GM10248 (cell line): ENCODE measurements around the gene KCTD17.
A peak's percentile ranks its signal among the peaks of the same experiment; 100 is the strongest.

ENCODE experiments used
- CTCF ChIA-PET: fragments of 300-600 bp; sonication (Branson Sonifier 250); formaldehyde crosslinking; extraction: SDS; loops from one replicate; lab custom pipeline; 2021; ENCODE audit warnings: antibody characterized with exemption; lab: Yijun Ruan, JAX
- POLR2A ChIA-PET: fragments of 350-650 bp; sonication (Branson Sonifier 250); formaldehyde crosslinking; extraction: SDS; loops from one replicate; lab custom pipeline; 2020; ENCODE audit warnings: antibody characterized with exemption; lab: Yijun Ruan, JAX
- DNase-seq: peaks from one replicate; pipeline ENCODE4 v3.0.0; 2012; ENCODE audit errors: extremely low spot score
- TF ChIP-seq, protein P1 (sequence below): IDR thresholded peaks from 2 replicates; pipeline ENCODE4 v1.5.1; 2012; ENCODE audit warnings: mild to moderate bottlenecking, low read depth; ENCODE audit errors: extremely low read depth, missing control alignments, control extremely low read depth

KCTD17 gene

DNA sequence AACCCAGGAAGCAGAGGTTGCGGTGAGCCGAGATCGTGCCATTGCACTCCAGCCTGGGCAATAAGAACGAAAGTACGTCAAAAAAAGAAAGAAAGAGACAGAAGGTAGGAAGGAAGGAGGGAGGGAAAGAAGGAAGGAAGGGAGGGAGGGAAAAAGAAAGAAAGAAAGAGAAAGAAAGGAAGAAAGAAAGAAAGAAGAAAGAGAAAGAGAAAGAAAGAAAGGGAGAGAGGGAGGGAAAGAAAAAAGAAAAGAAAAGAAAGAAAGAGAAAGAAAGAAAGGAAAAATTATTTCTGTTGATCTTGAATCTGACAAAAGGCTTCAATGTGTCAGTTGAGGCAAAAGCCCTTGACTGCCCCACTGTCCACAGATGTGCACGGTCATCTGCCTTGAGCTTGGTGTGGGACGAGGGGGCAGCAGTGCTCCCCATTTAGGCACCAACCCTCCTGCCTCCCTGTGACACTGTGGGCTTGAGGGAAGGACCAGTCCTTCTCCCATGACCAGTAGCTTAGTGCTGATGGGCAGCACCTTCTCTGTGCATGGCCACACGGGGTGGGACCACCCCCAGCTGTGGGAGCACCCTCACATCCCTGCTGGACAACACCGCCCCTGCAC, 24.4 kb downstream of the KCTD17 start:
- DNase-seq = no peak
- ChIA-PET POLR2A (no interaction called here), CTCF (interaction anchor here (1.1 to 2.8 kb wide), 13 partner anchors 9 to 176 kb away, joined by 3 to 37 read pairs (median 5); no protein-coding TSS in a partner anchor)
- TF ChIP-seq, protein P1, sequence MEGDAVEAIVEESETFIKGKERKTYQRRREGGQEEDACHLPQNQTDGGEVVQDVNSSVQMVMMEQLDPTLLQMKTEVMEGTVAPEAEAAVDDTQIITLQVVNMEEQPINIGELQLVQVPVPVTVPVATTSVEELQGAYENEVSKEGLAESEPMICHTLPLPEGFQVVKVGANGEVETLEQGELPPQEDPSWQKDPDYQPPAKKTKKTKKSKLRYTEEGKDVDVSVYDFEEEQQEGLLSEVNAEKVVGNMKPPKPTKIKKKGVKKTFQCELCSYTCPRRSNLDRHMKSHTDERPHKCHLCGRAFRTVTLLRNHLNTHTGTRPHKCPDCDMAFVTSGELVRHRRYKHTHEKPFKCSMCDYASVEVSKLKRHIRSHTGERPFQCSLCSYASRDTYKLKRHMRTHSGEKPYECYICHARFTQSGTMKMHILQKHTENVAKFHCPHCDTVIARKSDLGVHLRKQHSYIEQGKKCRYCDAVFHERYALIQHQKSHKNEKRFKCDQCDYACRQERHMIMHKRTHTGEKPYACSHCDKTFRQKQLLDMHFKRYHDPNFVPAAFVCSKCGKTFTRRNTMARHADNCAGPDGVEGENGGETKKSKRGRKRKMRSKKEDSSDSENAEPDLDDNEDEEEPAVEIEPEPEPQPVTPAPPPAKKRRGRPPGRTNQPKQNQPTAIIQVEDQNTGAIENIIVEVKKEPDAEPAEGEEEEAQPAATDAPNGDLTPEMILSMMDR = no peak

- ChIA-PET CTCF (interaction anchor here (0.6 to 5.0 kb wide), 12 partner anchors 9 to 121 kb away, joined by 3 to 40 read pairs (median 4); partner anchors contain the start of gene IL2RB), POLR2A (no interaction called here)
- peak; percentile 91 for DNase-seq
- TF ChIP-seq, protein P1 = peak; percentile 97
Measured at GRCh38 chr22:37077802-37078448, 26.4 kb downstream of the KCTD17 start.

DNA sequence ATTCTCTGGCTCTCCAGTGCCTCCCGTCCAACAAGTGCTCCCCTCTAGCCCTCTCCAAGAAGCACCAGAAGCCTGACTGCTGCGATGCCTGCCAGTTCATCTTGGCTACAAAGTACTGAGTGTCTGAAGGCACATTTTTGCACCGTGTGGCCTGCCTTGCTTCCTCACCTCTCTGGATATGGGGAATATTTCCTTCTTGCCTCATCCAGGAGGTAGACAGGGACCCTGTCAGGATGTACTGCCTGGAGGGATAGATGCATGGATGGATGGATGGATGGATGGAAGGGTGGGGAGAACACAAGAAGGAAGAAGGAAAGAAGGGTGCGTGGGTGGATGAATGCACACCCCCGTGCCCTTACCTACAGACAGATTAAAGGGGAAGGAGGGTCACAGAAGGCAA, 27.6 kb downstream of the KCTD17 start:
- ChIA-PET POLR2A (no interaction called here), CTCF (interaction anchor here (0.9 to 5.0 kb wide), 8 partner anchors 9 to 227 kb away, joined by 3 to 40 read pairs (median 4); no protein-coding TSS in a partner anchor)
- TF ChIP-seq, protein P1 = no peak
- no peak for DNase-seq

DNA sequence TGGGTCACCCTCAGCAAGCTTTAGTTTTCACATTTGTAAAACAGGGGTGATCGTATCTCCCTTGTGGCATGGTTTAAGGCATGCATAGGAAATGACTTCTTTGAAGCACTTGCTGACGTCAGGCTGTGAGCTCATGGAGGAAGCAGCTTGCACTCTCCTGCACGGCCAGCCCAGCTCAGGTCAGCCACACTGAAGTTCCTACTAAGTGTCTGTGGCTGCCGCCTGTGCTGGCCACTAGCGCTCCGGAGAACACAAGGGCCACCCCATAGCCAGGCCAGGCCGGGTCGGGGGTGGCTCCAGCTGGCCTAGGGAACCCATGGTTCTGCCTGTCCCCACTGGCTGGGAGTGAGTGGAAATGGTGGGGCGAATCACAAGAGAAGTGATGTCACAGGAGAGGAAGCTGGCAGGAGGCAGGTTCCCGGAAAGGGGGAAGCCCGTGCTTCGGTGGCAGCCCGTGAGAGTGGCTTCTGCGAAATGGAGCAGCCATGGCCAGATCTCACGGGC, 28.2 kb downstream of the KCTD17 start:
- ChIA-PET POLR2A (no interaction called here), CTCF (interaction anchor here (0.8 to 5.0 kb wide), 10 partner anchors 8 to 226 kb away, joined by 3 to 40 read pairs (median 4); no protein-coding TSS in a partner anchor)
- TF ChIP-seq, protein P1 = no peak
- no peak for DNase-seq

DNA sequence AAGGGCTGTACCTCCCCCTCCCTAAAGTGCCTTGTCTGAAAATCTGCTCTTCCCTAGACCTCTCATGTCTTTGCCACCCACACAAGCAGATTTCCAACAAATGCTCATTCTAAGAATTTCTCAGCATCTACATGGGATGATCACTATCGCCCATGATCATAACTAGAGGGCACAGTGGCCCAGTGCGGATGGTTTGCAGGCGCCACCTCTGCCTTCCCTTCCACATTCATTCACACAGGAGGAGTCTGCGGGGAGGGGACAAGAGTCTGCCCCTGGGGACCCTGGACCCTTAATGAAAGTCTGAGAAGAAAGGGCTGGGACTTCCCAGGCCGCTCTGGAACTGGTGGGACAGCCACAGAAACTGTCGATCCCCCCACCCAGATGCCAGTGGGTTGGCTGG, 28.9 kb downstream of the KCTD17 start:
- DNase-seq = no peak
- TF ChIP-seq, protein P1 = no peak
- ChIA-PET CTCF (interaction anchor here (0.8 to 5.0 kb wide), 6 partner anchors 12 to 118 kb away, joined by 3 to 40 read pairs (median 5); no protein-coding TSS in a partner anchor), POLR2A (no interaction called here)

DNA sequence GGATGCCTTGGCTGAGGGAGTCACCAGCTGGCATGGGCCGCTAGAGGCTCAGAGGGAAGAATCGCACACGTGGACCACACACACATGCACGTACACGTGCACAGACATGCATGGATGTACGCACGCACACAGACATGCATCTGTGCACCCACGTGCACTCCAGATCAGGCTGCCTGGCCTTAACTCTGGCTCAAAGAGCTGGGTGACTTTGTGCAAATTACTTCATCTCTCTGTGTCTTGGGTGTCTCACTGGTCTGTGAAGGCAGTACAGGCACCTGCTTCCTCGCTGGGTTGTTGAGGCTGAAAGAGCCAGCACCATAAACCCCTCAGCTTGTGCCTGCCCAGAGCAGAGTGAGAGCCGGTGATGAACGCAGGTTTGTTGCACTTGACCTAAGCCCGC, 29.3 kb downstream of the KCTD17 start:
- DNase-seq = no peak
- CTCF ChIA-PET = interaction anchor here (1.1 to 5.0 kb wide), 4 partner anchors 36 to 118 kb away, joined by 3 to 40 read pairs (median 4); no protein-coding TSS in a partner anchor
- TF ChIP-seq, protein P1 = no peak
- POLR2A ChIA-PET = no interaction called here
